Astrocyte of the hippocampus (primary cell): Measurements from ENCODE around the gene TOMM40L.
A peak's percentile ranks its signal among the peaks of the same experiment; 100 is the strongest.

Experiments used
- DNase-seq: peaks from one replicate; pipeline ENCODE4 v3.0.0; 2011; ENCODE audit warnings: low read depth, low spot score

Gene TOMM40L

GRCh38 chr1:161225534-161226319 is at the start of gene TOMM40L:
TOMM40L (plus strand) TSS chr1:161226060; CDS start chr1:161226490, 430 bp downstream.
- DNase-seq, result peak; percentile 98

GRCh38 chr1:161176468-161177111 is 49.3 kb upstream of the TOMM40L start:
- DNase-seq, result no peak

- DNase-seq, result peak; percentile 93
Observed at GRCh38 chr1:161177112-161177935, 48.5 kb upstream of the TOMM40L start, which contains the start of gene B4GALT3. B4GALT3 (minus strand) TSS chr1:161177507; CDS start chr1:161176060, 1,447 bp downstream.

GRCh38 chr1:161177936-161178244 is 48.0 kb upstream of the TOMM40L start:
- no peak for DNase-seq

GRCh38 chr1:161179698-161180097 is 46.2 kb upstream of the TOMM40L start:
- no peak for DNase-seq

- no peak for DNase-seq
Observed at GRCh38 chr1:161180639-161181038, 45.2 kb upstream of the TOMM40L start.

GRCh38 chr1:161182214-161182613 is 43.6 kb upstream of the TOMM40L start:
- DNase-seq, result no peak

GRCh38 chr1:161185282-161185682 is 40.6 kb upstream of the TOMM40L start:
- DNase-seq, result peak; percentile 68

GRCh38 chr1:161185732-161186311 is 40.0 kb upstream of the TOMM40L start:
- no peak for DNase-seq

- no peak for DNase-seq
Observed at GRCh38 chr1:161187311-161187710, 38.5 kb upstream of the TOMM40L start.

- no peak for DNase-seq
Observed at GRCh38 chr1:161188381-161188780, 37.5 kb upstream of the TOMM40L start.

- DNase-seq, result no peak
Observed at GRCh38 chr1:161189036-161189435, 36.8 kb upstream of the TOMM40L start.

GRCh38 chr1:161190962-161191521 is 34.8 kb upstream of the TOMM40L start:
- no peak for DNase-seq

- no peak for DNase-seq
Observed at GRCh38 chr1:161191971-161192370, 33.9 kb upstream of the TOMM40L start.

- DNase-seq, result peak; percentile 79
Observed at GRCh38 chr1:161192476-161193465, 33.1 kb upstream of the TOMM40L start.

GRCh38 chr1:161193561-161194235 is 32.2 kb upstream of the TOMM40L start:
- DNase-seq, result no peak

GRCh38 chr1:161195171-161195570 is 30.7 kb upstream of the TOMM40L start:
- no peak for DNase-seq

GRCh38 chr1:161196111-161196510 is 29.7 kb upstream of the TOMM40L start:
- DNase-seq, result no peak

- DNase-seq, result no peak
Observed at GRCh38 chr1:161196521-161197451, 29.1 kb upstream of the TOMM40L start.
